Measurements from ENCODE around the gene ADORA1.

GRCh38 chr1:203214871-203215270, 87.3 kb downstream of the ADORA1 start:
- TF ChIP-seq POLR2A (IDR thresholded peaks at IDR 0.05; ENCODE audit: low read length): no peak
- TF ChIP-seq GATA1 (IDR thresholded peaks at IDR 0.05; ENCODE audit: low read depth, low read length): no peak
